T-cell (primary cell): ENCODE results near the gene GPR55. TPM values are rescaled to one million over a fixed set of nuclear protein-coding genes. Genes with fewer than 3 reads are reported as not detected.

Experiments
- ATAC-seq, 4 experiments: fragments of 200-7000 bp in 3 of 4; fragments of 150-1000 bp in 1 of 4; cut with Tn5 transposase; replicated peaks in 1 of 4; 1 replicate in 3 of 4; 2 replicates in 1 of 4; pipeline ENCODE4 v1.10.0; 2021; ENCODE audit warnings: moderate library complexity in 3 of 4, mild to moderate bottlenecking in 2 of 4, moderate number of reproducible peaks in 1 of 4
- CTCF ChIA-PET, 2 donors: fragments of 300-600 bp; sonication (Branson Sonifier 250); formaldehyde crosslinking; loops; one replicate each; lab custom pipeline; 2022; ENCODE audit warnings: antibody characterized with exemption in 2 of 2; lab: Charles Lee
- POLR2A ChIA-PET, 2 donors: fragments of 300-600 bp; sonication (Branson Sonifier 250); formaldehyde crosslinking; loops; one replicate each; lab custom pipeline; 2022; ENCODE audit warnings: antibody characterized with exemption in 2 of 2; lab: Charles Lee
- DNase-seq, 35 experiments: peaks; one replicate each; pipeline versions ENCODE4 v3.0.0 to v3.0.0-alpha.2; 2013 to 2023
- H3K27ac ChIP-seq: one replicate; pipeline ENCODE4 v1.5.1; 2013; ENCODE audit warnings: low read length
- H3K27me3 ChIP-seq, 2 experiments: replicated peaks in 1 of 2; 1 replicate in 1 of 2; 2 replicates in 1 of 2; pipeline versions ENCODE4 v1.6.1 to v1.7.0; 2013; ENCODE audit warnings: low read length in 1 of 2, mixed read lengths in 1 of 2; ENCODE audit not compliant: control insufficient read depth in 2 of 2, insufficient read depth in 2 of 2; ENCODE audit errors: extremely low read depth in 1 of 2
- H3K36me3 ChIP-seq, 2 donors: 1 replicate in 1 of 2; 2 replicates in 1 of 2; pipeline versions ENCODE4 v1.6.1 to v1.7.0; 2013; ENCODE audit warnings: low read length in 1 of 2; ENCODE audit not compliant: control insufficient read depth in 2 of 2, insufficient read depth in 1 of 2; ENCODE audit errors: extremely low read depth in 1 of 2
- H3K4me1 ChIP-seq, 2 experiments: 1 replicate in 1 of 2; 2 replicates in 1 of 2; pipeline versions ENCODE4 v1.6.1 to v1.7.0; 2013; ENCODE audit warnings: low read length in 2 of 2, mixed read lengths in 1 of 2; ENCODE audit not compliant: insufficient read depth in 2 of 2, control insufficient read depth in 1 of 2; ENCODE audit errors: extremely low read depth in 1 of 2
- H3K4me3 ChIP-seq, 2 donors: 1 replicate in 1 of 2; 2 replicates in 1 of 2; pipeline versions ENCODE4 v1.5.1 to v1.7.0; 2013; ENCODE audit warnings: mild to moderate bottlenecking in 2 of 2, low read length in 1 of 2, moderate library complexity in 1 of 2; ENCODE audit not compliant: control insufficient read depth in 1 of 2; ENCODE audit errors: extremely low read depth in 1 of 2
- H3K9me3 ChIP-seq: 2 replicates; pipeline ENCODE4 v1.7.0; 2013
- H3K27ac Mint-ChIP-seq, 2 donors: one replicate each; pipeline ENCODE4 v1.8.0; 2020 to 2021; ENCODE audit warnings: mild to moderate bottlenecking in 2 of 2, mixed read lengths in 2 of 2
- H3K27me3 Mint-ChIP-seq, 2 donors: one replicate each; pipeline ENCODE4 v1.8.0; 2021 to 2022; ENCODE audit warnings: mixed read lengths in 2 of 2
- H3K36me3 Mint-ChIP-seq: one replicate; pipeline ENCODE4 v1.8.0; 2021; ENCODE audit warnings: mixed read lengths
- H3K4me1 Mint-ChIP-seq, 3 donors: one replicate each; pipeline ENCODE4 v1.8.0; 2020 to 2022; ENCODE audit warnings: mixed read lengths in 3 of 3, mild to moderate bottlenecking in 1 of 3
- H3K4me3 Mint-ChIP-seq, 3 donors: one replicate each; pipeline ENCODE4 v1.8.0; 2020 to 2022; ENCODE audit warnings: mild to moderate bottlenecking in 3 of 3, mixed read lengths in 3 of 3, moderate library complexity in 3 of 3
- H3K9me3 Mint-ChIP-seq, 3 donors: one replicate each; pipeline ENCODE4 v1.8.0; 2020 to 2022; ENCODE audit warnings: mixed read lengths in 3 of 3
- WGBS: methylation state at CpG from one replicate; pipeline ENCODE4 v1.1.5; 2013; ENCODE audit warnings: missing lambda C conversion rate; ENCODE audit not compliant: insufficient coverage; 5-methylcytosine and 5-hydroxymethylcytosine counted together
- total RNA-seq, 35 experiments: library from RNA in 6 of 35; stranded (reverse) in 6 of 35; fragments of 120-200 nt in 1 of 35; gene quantifications; one replicate each; pipeline versions ENCODE4 v1.2.1 to v1.2.4 and lab custom pipeline; 2013 to 2026

GPR55 gene
- total RNA-seq, 5 donors from 2014 or later (not counting 1 experiment from before 2014, with no cell fraction given), result 2.7 to 15.5 (median 7.8) TPM

DNA sequence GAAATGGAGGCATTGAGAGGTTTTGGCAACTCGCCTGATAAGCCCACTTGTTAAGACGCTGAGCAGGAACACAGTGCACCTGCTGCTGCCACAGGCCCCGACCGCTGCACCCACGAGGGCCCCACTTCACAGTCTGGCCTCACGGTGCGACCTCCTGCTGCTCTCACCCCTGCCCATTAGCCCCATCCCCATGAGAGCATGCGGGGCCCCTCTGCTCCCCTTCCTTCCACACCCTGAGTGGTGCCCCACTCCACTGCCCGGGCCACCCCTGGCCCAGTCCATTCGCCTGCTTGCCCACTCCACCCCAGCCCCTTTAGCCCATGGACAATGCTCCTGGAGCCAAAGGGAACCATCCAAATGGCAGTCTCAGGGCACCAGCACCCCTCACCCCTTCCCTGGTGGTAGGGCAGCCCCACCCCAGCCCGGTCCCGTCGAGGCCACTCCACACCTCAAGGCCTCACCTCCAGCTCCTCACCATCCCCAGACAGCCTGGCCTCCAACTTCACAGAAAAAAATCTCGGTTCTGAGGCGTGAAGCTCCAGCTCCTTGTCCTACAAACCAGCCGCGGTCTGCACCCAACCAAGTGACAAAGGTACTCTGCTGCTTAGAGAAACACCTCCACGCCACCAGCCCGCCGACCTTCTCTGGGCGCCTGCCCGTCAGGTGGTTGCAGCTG is 6.7 kb upstream of the GPR55 start:
- Histone ChIP-seq H3K4me3 (no peak overlapping the region), H3K27me3 (peaks cover 0 to 17% of the 10 kb centered on the region in 2 experiments), H3K4me1 (peaks cover 0 to 29% of the 10 kb centered on the region in 2 experiments), H3K27ac (no peak overlapping the region), H3K9me3 (no peaks in the 10 kb centered on the region), H3K36me3 (no peaks in the 10 kb centered on the region)
- H3K9me3 Mint-ChIP-seq, result peaks cover 5 to 12% (median 9%) of the 10 kb centered on the region in 3 donors
- 61% methylated on average over 14 of the region's 22 CpGs for WGBS
- H3K27ac Mint-ChIP-seq, result no peak overlapping the region
- DNase-seq (peak in 1 of 35 experiments; percentile 18), ATAC-seq (no peak)
- H3K36me3 Mint-ChIP-seq, result no peaks in the 10 kb centered on the region
- CTCF ChIA-PET, result no interaction called here
- POLR2A ChIA-PET, result no interaction called here
- H3K4me1 Mint-ChIP-seq, result peaks cover 6 to 25% (median 17%) of the 10 kb centered on the region in 3 donors
- no peak overlapping the region for H3K4me3 Mint-ChIP-seq
- H3K27me3 Mint-ChIP-seq, result no peaks in the 10 kb centered on the region

DNA sequence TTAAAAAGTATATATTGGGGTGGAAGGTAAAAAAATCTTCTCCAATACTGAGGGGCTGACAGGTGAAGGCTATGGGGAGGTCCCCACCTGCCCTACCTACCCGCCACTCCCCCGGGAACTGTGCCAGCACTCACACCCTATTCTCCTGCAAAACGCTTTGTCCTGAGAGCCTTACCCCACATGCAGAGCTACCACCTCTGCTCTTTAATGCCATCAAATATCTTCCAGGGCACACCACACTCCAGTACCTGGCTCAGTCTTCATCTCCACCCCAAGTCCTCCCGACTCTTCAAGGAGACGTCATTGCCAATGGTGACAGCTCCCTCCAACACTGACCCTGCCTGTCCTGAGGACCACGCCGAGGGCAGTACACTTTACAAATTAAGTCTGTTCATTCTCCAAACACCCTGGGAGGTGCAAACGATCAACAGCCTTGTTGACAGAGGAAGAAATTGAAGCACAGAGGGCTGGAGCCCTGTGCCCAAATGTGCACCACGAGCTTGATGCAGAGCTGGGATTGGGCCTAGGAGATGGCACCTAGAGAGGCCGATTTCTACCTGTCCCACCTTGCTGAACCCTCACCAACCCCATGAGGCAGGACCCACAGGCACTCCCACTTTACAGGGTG is 6.0 kb upstream of the GPR55 start:
- Histone ChIP-seq H3K4me1 (peaks cover 0 to 31% of the 10 kb centered on the region in 2 experiments), H3K27ac (no peak overlapping the region), H3K36me3 (no peaks in the 10 kb centered on the region), H3K9me3 (no peaks in the 10 kb centered on the region), H3K4me3 (no peak overlapping the region), H3K27me3 (peaks cover 0 to 17% of the 10 kb centered on the region in 2 experiments)
- ChIA-PET CTCF (no interaction called here), POLR2A (no interaction called here)
- DNase-seq, result no peak
- Mint-ChIP-seq H3K36me3 (no peaks in the 10 kb centered on the region), H3K4me3 (no peak overlapping the region), H3K4me1 (peaks cover 6 to 25% (median 17%) of the 10 kb centered on the region in 3 donors), H3K9me3 (peaks cover 4 to 8% (median 4%) of the 10 kb centered on the region in 3 donors), H3K27ac (no peak overlapping the region), H3K27me3 (no peaks in the 10 kb centered on the region)
- WGBS, result 97% methylated on average over 3 of the region's 10 CpGs
- no peak for ATAC-seq

DNA sequence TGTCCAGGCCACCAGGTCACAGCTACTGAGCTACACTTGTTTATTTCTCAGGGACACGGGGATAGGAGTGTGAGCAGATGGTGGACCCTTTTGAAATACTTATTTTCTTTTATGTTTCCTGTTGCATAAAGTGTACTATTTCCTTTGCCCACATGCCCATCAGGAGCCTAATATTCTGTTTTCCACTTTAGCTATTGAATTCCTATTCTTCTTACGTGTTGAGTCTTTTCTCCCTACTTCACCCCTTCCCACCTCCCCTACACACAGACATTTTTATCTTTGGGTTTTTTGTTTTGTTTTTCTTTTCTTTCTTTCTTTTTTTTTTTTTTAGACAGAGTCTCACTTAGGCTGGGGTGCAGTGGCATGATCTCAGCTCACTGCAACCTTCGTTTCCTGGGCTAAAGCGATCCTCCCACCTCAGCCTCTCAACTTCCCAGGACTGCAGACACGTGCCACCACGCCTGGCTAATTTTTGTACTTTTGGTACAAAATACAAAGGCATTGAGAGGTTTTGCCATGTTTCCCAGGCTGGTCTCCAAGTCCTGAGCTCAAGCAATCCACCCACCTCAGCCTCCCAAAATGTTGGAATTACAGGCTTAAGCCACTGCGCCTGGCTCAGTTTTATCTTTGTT is 5.2 kb upstream of the GPR55 start:
- peaks cover 0 to 17% of the 10 kb centered on the region in 2 experiments for H3K27me3 ChIP-seq
- ATAC-seq (no peak), DNase-seq (no peak)
- no peaks in the 10 kb centered on the region for H3K9me3 Mint-ChIP-seq
- no peak overlapping the region for H3K4me3 Mint-ChIP-seq
- no peaks in the 10 kb centered on the region for H3K9me3 ChIP-seq
- H3K27ac ChIP-seq, result no peak overlapping the region
- WGBS, result no CpG with 5 or more reads among the region's 7 CpGs
- peaks cover 8 to 29% (median 22%) of the 10 kb centered on the region in 3 donors for H3K4me1 Mint-ChIP-seq
- no peaks in the 10 kb centered on the region for H3K36me3 Mint-ChIP-seq
- no peaks in the 10 kb centered on the region for H3K27me3 Mint-ChIP-seq
- H3K4me3 ChIP-seq, result no peak overlapping the region
- CTCF ChIA-PET, result interaction anchor here in 1 of 2 donors (0.7 to 1.0 kb wide), 2 partner anchors 28 to 552 kb away, joined by 3 read pairs; no protein-coding TSS in a partner anchor
- H3K36me3 ChIP-seq, result no peaks in the 10 kb centered on the region
- H3K4me1 ChIP-seq, result peaks cover 0 to 39% of the 10 kb centered on the region in 2 experiments
- POLR2A ChIA-PET, result interaction anchor here in 1 of 2 donors (0.6 kb wide), 1 partner anchor 84 kb away, joined by 6 read pairs; no protein-coding TSS in a partner anchor
- H3K27ac Mint-ChIP-seq, result no peak overlapping the region

DNA sequence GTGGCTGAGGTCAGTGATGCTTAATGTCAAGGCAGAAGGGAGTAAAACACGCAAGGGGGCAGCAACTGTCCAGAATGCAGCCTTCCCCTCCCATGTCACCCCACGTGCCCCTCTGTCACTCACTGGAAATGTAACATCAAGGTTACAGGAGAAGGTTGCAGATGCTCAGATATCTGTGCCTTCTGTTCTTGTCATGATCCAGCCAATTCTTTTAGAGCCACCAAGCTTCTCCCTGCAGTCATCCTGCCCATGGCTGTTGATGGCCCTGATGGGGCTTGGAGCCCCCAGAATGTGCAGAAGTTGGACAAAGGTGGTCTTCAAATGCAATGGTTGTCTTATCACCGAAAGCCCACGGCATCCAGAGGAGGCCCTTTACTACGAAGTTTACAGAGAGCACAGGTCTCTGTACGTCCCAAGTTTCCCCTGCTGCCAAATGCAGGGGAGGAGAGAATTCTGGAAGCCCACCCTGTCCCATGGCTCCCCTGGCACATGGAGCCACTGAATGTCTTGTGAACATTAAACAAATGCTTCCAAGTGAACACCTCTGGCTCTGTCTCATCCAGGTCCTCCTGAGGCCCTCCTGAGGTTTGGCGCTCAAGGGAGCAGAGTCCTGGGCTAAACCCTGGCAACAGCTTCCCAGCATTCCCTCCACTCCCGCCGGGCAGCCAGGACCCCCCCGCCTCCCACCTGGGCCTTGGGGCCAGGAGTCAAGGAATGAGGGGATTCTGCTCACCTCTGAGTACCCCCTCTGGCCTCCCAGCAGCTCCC is 4.5 kb upstream of the GPR55 start:
- Mint-ChIP-seq H3K36me3 (no peaks in the 10 kb centered on the region), H3K4me1 (peaks cover 15 to 36% (median 29%) of the 10 kb centered on the region in 3 donors), H3K27ac (no peak overlapping the region), H3K4me3 (no peak overlapping the region), H3K27me3 (no peaks in the 10 kb centered on the region), H3K9me3 (no peaks in the 10 kb centered on the region)
- DNase-seq (no peak), ATAC-seq (no peak)
- ChIA-PET POLR2A (interaction anchor here in 1 of 2 donors (0.6 kb wide), 1 partner anchor 84 kb away, joined by 6 read pairs; no protein-coding TSS in a partner anchor), CTCF (interaction anchor here in 1 of 2 donors (0.7 to 1.0 kb wide), 2 partner anchors 29 to 551 kb away, joined by 3 read pairs; no protein-coding TSS in a partner anchor)
- no peaks in the 10 kb centered on the region for H3K9me3 ChIP-seq
- no peak overlapping the region for H3K4me3 ChIP-seq
- no peaks in the 10 kb centered on the region for H3K36me3 ChIP-seq
- H3K4me1 ChIP-seq, result peaks cover 0 to 46% of the 10 kb centered on the region in 2 experiments
- no peak overlapping the region for H3K27ac ChIP-seq
- H3K27me3 ChIP-seq, result peaks cover 0 to 16% of the 10 kb centered on the region in 2 experiments
- WGBS, result 89% methylated on average over 4 of the region's 10 CpGs

DNA sequence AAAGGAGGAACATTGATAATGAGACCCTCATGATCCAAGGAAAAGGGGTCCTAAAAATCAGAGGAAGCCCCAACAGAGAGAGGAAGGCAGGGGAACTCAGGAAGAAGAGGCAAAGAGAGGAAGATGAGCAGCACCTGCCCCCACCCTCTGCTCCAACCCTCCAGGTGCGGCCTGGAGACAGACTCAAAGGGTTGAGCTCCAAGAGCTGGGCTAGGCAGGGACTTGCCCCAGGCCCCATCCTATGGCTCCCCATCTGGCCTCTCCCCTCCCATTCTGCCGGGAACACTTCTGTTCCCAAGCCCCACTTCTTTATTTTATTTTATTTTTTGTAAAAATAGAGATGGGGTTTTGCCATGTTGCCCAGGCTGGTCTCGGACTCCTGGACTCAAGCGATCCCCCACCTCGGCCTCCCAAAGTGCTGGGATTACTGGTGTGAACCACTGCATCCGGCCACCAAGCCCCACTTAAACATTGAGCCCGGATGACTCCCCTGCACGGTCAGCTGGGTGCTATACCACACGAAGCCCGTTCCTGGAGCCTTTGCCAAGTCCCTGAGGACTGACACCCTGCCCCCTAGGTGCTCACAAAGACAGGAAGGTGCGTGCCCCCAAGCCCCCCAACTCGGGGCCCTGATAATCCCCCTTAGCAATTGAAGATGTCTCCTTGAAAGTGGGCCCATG is 3.8 kb upstream of the GPR55 start:
- CTCF ChIA-PET, result no interaction called here
- POLR2A ChIA-PET, result no interaction called here
- no peaks in the 10 kb centered on the region for H3K9me3 ChIP-seq
- no peak overlapping the region for H3K27ac ChIP-seq
- peaks cover 0 to 17% of the 10 kb centered on the region in 2 experiments for H3K27me3 ChIP-seq
- Mint-ChIP-seq H3K27me3 (no peaks in the 10 kb centered on the region), H3K27ac (no peak overlapping the region), H3K9me3 (no peaks in the 10 kb centered on the region), H3K4me3 (no peak overlapping the region), H3K4me1 (peaks cover 23 to 43% (median 36%) of the 10 kb centered on the region in 3 donors), H3K36me3 (no peaks in the 10 kb centered on the region)
- no peaks in the 10 kb centered on the region for H3K36me3 ChIP-seq
- WGBS, result 91% methylated on average over 8 of the region's 12 CpGs
- H3K4me1 ChIP-seq, result peaks cover 0 to 53% of the 10 kb centered on the region in 2 experiments
- H3K4me3 ChIP-seq, result no peak overlapping the region
- ATAC-seq, result no peak
- DNase-seq, result no peak
